Measurements from ENCODE around the gene LARGE1. TPM values are rescaled to one million over a fixed set of nuclear protein-coding genes. Genes with fewer than 3 reads are reported as not detected.

The LARGE1 gene
- total and polyA plus RNA-seq, 9 of the 15 experiments (the other 6 are each of a cell fraction or from before 2014, with no cell fraction given): 0.01 to 0.66 (median 0.14) TPM; not detected in 2

DNA sequence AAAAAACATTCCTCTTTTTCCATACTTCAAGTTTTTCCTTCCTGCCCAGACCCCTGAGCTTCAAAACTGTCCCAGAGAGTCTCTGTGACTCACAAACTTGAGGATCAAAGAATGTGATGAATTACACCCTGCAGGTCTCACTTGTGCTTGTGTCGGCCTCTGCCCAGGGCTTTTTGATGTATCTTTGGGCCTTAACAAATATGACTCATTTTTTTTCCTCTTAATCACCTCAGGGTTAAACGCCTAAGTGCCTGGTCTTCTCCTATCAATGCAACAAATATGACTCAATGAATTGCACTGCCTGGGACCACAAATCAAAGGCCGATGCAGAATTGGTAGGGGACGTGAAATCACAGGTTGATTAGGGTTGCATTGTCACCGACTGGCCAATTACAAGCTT lies 267.7 kb downstream of the LARGE1 start:
- H3K4me1 ChIP-seq (replicated peaks in 1 of 2; ENCODE audit: control insufficient read depth in 2 of 2, insufficient read depth in 2 of 2, low read length in 2 of 2): no peaks in the 10 kb centered on the region
- H3K9ac ChIP-seq (ENCODE audit: insufficient read depth in 1 of 2, low read depth in 2 of 2, low read length in 2 of 2): no peak overlapping the region
- no peaks in the 10 kb centered on the region for H3K9me3 ChIP-seq (replicated peaks; ENCODE audit: control insufficient read depth, insufficient read depth, low read depth, low read length)
- H3K36me3 ChIP-seq (ENCODE audit: control insufficient read depth, insufficient read depth, low read length): no peaks in the 10 kb centered on the region
- no peak overlapping the region for H3K4me3 ChIP-seq
- DNase-seq (ENCODE audit: extremely low read depth in 1 of 4, low spot score in 3 of 4): no peak
- H4K20me1 ChIP-seq (replicated peaks; ENCODE audit: control insufficient read depth, insufficient read depth, low read length): no peaks in the 10 kb centered on the region
- 0% methylated on average over 3 of the region's 5 CpGs for WGBS (ENCODE audit: insufficient coverage, low coverage, missing lambda C conversion rate)
- intact Hi-C loops (cut with micrococcal nuclease): no loop called here
- no peaks in the 10 kb centered on the region for H3K79me2 ChIP-seq (ENCODE audit: control insufficient read depth, insufficient read depth, low read length)
- H3K27ac ChIP-seq (ENCODE audit: extremely low read depth, low read depth, low read length): no peak overlapping the region
- H3K9me1 ChIP-seq (ENCODE audit: control insufficient read depth, insufficient read depth, low read length): no peaks in the 10 kb centered on the region
- H3K4me2 ChIP-seq (ENCODE audit: insufficient read depth, low read length): no peak overlapping the region
- FAIRE-seq: no peak
- no peak for ATAC-seq
- BruUV-seq (replicated peaks): no TSS peak
- H3K27me3 ChIP-seq (ENCODE audit: control insufficient read depth in 2 of 2, insufficient read depth in 2 of 2, low read length in 2 of 2): no peaks in the 10 kb centered on the region
- ChIA-PET CTCF (ENCODE audit: low intra/inter-chr PET ratio) (no interaction called here), POLR2A (no interaction called here)
- no peak overlapping the region for H2AFZ ChIP-seq (ENCODE audit: low read depth, low read length)
- in situ Hi-C loops (cut with MboI): no loop called here
- no peak for TF ChIP-seq HNRNPK (IDR thresholded peaks at IDR 0.05; ENCODE audit: low read depth, low read length, poor library complexity, severe bottlenecking)
- no peak for TF ChIP-seq NBN (IDR thresholded peaks at IDR 0.05; ENCODE audit: low read depth)
- TF ChIP-seq ZNF561 (CRISPR knock-in tag; conservative IDR thresholded peaks at IDR 0.05): no peak
- TF ChIP-seq KLF6 (CRISPR knock-in tag; IDR thresholded peaks at IDR 0.05; ENCODE audit: borderline replicate concordance): no peak
- TF ChIP-seq RBM22 (IDR thresholded peaks at IDR 0.05; ENCODE audit: low read depth, low read length, poor library complexity, severe bottlenecking): no peak
- no peak for TF ChIP-seq SETDB1 (IDR thresholded peaks at IDR 0.05; ENCODE audit: low read length)
- no peak for TF ChIP-seq EP400 (IDR thresholded peaks at IDR 0.05)
- TF ChIP-seq CBX3 (IDR thresholded peaks at IDR 0.05; ENCODE audit: borderline replicate concordance in 1 of 2, low read length in 2 of 2): no peak
- no peak for TF ChIP-seq LARP7 (IDR thresholded peaks at IDR 0.05)
- TF ChIP-seq MAFF (IDR thresholded peaks at IDR 0.05; ENCODE audit: low read length): no peak
- no peak for TF ChIP-seq KAT2B (IDR thresholded peaks at IDR 0.05; ENCODE audit: low read depth, low read length)
- TF ChIP-seq COPS2 (conservative IDR thresholded peaks at IDR 0.05): no peak
- no peak for TF ChIP-seq SMARCA4 (IDR thresholded peaks at IDR 0.05)
- TF ChIP-seq ELF1 (tag; IDR thresholded peaks at IDR 0.05): no peak
- no peak for TF ChIP-seq POLR2B (IDR thresholded peaks at IDR 0.05; ENCODE audit: low read depth, partially characterized antibody)
- no peak for TF ChIP-seq RBBP5 (IDR thresholded peaks at IDR 0.05; ENCODE audit: borderline replicate concordance, insufficient read depth, low read length, poor library complexity, severe bottlenecking)
- no peak for TF ChIP-seq ZNF133 (CRISPR knock-in tag; IDR thresholded peaks at IDR 0.05)
- no peak for TF ChIP-seq PCBP1 (IDR thresholded peaks at IDR 0.05; ENCODE audit: low read depth, low read length, poor library complexity, severe bottlenecking)

Data from K562 (cell line).